HEK293 (cell line): Measurements from ENCODE around the gene UBL7.

Experiments
- IKZF3 ChIP-seq: fragments of 450-650 bp; IDR thresholded peaks from 2 replicates; pipeline ENCODE4 v1.5.0; 2018; ENCODE audit warnings: missing biosample characterization, mild to moderate bottlenecking, missing genetic modification characterization, moderate library complexity
- REPIN1 ChIP-seq: fragments of 450-650 bp; formaldehyde crosslinking; IDR thresholded peaks from 2 replicates; pipeline ENCODE4 v1.5.1; 2017; ENCODE audit warnings: missing biosample characterization, missing genetic modification characterization, low read depth
- WT1 ChIP-seq: fragments of 450-650 bp; formaldehyde crosslinking; IDR thresholded peaks from 2 replicates; pipeline ENCODE4 v1.5.1; 2016; ENCODE audit warnings: missing biosample characterization, missing genetic modification characterization
- ZBTB17 ChIP-seq: fragments of 450-650 bp; formaldehyde crosslinking; IDR thresholded peaks from 2 replicates; pipeline ENCODE4 v1.5.1; 2016; ENCODE audit warnings: missing biosample characterization, missing genetic modification characterization
- ZNF138 ChIP-seq: fragments of 450-650 bp; formaldehyde crosslinking; IDR thresholded peaks from 2 replicates; pipeline ENCODE4 v1.5.1; 2016; ENCODE audit warnings: missing biosample characterization, missing genetic modification characterization, borderline replicate concordance
- ZNF184 ChIP-seq: fragments of 450-650 bp; IDR thresholded peaks from 2 replicates; pipeline ENCODE4 v1.5.1; 2018; ENCODE audit warnings: missing biosample characterization, mild to moderate bottlenecking, missing genetic modification characterization
- ZNF274 ChIP-seq, 2 experiments: fragments of 200-500 bp in 1 of 2; fragments of 450-650 bp in 1 of 2; sonication (Bioruptor generic) in 1 of 2; formaldehyde crosslinking in 1 of 2; IDR thresholded peaks; 2 replicates each; pipeline versions ENCODE4 v1.5.1 to v1.6.1; 2014 to 2016; ENCODE audit warnings: borderline replicate concordance in 1 of 2, inconsistent platforms in 1 of 2, low read length in 1 of 2, missing biosample characterization in 1 of 2, missing genetic modification characterization in 1 of 2
- ZNF366 ChIP-seq: fragments of 450-650 bp; formaldehyde crosslinking; conservative IDR thresholded peaks from 2 replicates; pipeline ENCODE4 v1.5.1; 2016; ENCODE audit warnings: missing biosample characterization, missing genetic modification characterization
- ZNF664 ChIP-seq: fragments of 450-650 bp; formaldehyde crosslinking; IDR thresholded peaks from 2 replicates; pipeline ENCODE4 v1.5.1; 2016; ENCODE audit warnings: missing biosample characterization, missing genetic modification characterization
- ZNF791 ChIP-seq: fragments of 450-650 bp; formaldehyde crosslinking; IDR thresholded peaks from 2 replicates; pipeline ENCODE4 v1.5.1; 2016; ENCODE audit warnings: missing biosample characterization, missing genetic modification characterization
- ZNF830 ChIP-seq: fragments of 450-650 bp; IDR thresholded peaks from 2 replicates; pipeline ENCODE4 v1.5.0; 2018; ENCODE audit warnings: missing biosample characterization, missing genetic modification characterization, low read depth, mild to moderate bottlenecking, moderate library complexity
- TF ChIP-seq, protein P1 (sequence below): fragments of 450-650 bp; formaldehyde crosslinking; IDR thresholded peaks from 2 replicates; pipeline ENCODE4 v1.5.1; 2016; ENCODE audit warnings: missing biosample characterization, missing genetic modification characterization
- TF ChIP-seq, protein P2 (sequence below): fragments of 450-650 bp; formaldehyde crosslinking; IDR thresholded peaks from 2 replicates; pipeline ENCODE4 v1.5.1; 2017; ENCODE audit warnings: missing biosample characterization, mild to moderate bottlenecking, missing genetic modification characterization, moderate library complexity
- TF ChIP-seq, protein P3 (sequence below): fragments of 450-650 bp; formaldehyde crosslinking; IDR thresholded peaks from 2 replicates; pipeline ENCODE4 v1.5.1; 2016; ENCODE audit warnings: missing biosample characterization, missing genetic modification characterization
- TF ChIP-seq, protein P4 (sequence below): fragments of 450-650 bp; formaldehyde crosslinking; IDR thresholded peaks from 2 replicates; pipeline ENCODE4 v1.5.1; 2016; ENCODE audit warnings: missing biosample characterization, missing genetic modification characterization
- TF ChIP-seq, protein P5 (sequence below): fragments of 450-650 bp; formaldehyde crosslinking; IDR thresholded peaks from 2 replicates; pipeline ENCODE4 v1.5.1; 2016; ENCODE audit warnings: missing biosample characterization, missing genetic modification characterization
- TF ChIP-seq, protein P6 (sequence below): fragments of 450-650 bp; formaldehyde crosslinking; conservative IDR thresholded peaks from 2 replicates; pipeline ENCODE4 v1.5.1; 2016; ENCODE audit warnings: low read depth, missing biosample characterization, missing genetic modification characterization
- TF ChIP-seq, protein P7 (sequence below): fragments of 450-650 bp; formaldehyde crosslinking; IDR thresholded peaks from 2 replicates; pipeline ENCODE4; 2016; ENCODE audit warnings: missing biosample characterization, missing genetic modification characterization

The UBL7 gene

DNA sequence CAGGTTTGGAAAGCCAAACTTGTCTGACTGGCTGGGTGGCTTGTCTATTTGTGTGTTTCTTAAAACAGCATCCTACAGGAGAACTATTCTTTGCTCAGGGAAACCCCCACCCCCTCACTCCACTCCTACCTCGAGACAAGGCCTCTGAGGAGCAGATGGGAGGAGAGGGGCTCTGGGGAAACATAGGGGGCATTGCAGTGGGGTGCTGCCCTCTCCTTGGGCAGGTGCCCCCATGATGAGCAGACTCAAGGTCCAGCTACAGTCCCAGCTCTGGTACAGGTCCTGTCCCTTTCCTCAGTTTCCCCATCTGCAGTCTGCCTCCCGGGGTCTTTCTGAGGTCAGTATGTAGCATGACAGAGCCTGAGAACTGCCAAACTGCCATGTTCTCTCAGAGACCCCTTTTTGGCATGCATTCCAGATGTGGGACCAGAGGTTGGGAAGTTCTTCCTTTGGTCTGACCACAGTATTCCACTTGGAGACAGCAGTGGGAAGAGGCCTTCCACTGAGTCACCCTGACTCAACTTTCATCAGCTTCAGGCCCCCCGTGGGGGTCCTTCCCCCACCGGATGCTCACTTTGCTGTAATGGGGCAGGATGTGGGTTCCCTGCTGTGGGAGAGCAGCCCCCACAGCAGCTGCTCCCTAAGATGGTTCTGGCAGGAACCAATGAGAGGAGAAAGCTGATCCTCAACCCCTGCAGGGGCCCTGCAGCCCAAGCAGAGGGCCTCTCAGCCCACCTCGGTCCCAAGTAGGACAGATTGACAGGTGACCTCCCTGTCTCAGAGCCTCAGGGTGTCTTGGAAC, 61.2 kb downstream of the UBL7 start (continued):
- TF ChIP-seq, protein P1, sequence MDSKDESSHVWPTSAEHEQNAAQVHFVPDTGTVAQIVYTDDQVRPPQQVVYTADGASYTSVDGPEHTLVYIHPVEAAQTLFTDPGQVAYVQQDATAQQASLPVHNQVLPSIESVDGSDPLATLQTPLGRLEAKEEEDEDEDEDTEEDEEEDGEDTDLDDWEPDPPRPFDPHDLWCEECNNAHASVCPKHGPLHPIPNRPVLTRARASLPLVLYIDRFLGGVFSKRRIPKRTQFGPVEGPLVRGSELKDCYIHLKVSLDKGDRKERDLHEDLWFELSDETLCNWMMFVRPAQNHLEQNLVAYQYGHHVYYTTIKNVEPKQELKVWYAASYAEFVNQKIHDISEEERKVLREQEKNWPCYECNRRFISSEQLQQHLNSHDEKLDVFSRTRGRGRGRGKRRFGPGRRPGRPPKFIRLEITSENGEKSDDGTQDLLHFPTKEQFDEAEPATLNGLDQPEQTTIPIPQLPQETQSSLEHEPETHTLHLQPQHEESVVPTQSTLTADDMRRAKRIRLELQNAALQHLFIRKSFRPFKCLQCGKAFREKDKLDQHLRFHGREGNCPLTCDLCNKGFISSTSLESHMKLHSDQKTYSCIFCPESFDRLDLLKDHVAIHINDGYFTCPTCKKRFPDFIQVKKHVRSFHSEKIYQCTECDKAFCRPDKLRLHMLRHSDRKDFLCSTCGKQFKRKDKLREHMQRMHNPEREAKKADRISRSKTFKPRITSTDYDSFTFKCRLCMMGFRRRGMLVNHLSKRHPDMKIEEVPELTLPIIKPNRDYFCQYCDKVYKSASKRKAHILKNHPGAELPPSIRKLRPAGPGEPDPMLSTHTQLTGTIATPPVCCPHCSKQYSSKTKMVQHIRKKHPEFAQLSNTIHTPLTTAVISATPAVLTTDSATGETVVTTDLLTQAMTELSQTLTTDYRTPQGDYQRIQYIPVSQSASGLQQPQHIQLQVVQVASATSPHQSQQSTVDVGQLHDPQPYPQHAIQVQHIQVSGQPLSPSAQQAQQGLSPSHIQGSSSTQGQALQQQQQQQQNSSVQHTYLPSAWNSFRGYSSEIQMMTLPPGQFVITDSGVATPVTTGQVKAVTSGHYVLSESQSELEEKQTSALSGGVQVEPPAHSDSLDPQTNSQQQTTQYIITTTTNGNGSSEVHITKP, result no peak
- TF ChIP-seq ZNF366 (no peak), ZNF138 (no peak), ZBTB17 (tag by site-specific recombination) (no peak), WT1 (tag by site-specific recombination) (no peak), ZNF274 (IDR thresholded peaks at IDR 0.05; ENCODE audit: low read length) (no peak), ZNF274 (tag by site-specific recombination; IDR thresholded peaks at IDR 0.05; ENCODE audit: borderline replicate concordance) (no peak), REPIN1 (tag by site-specific recombination) (no peak), ZNF184 (tag by site-specific recombination) (no peak), ZNF791 (tag by site-specific recombination) (no peak), IKZF3 (peak; percentile 24; the same call in 1 of the 2 replicates), ZNF664 (tag by site-specific recombination) (no peak), ZNF830 (tag by site-specific recombination) (no peak)
- TF ChIP-seq, protein P2, sequence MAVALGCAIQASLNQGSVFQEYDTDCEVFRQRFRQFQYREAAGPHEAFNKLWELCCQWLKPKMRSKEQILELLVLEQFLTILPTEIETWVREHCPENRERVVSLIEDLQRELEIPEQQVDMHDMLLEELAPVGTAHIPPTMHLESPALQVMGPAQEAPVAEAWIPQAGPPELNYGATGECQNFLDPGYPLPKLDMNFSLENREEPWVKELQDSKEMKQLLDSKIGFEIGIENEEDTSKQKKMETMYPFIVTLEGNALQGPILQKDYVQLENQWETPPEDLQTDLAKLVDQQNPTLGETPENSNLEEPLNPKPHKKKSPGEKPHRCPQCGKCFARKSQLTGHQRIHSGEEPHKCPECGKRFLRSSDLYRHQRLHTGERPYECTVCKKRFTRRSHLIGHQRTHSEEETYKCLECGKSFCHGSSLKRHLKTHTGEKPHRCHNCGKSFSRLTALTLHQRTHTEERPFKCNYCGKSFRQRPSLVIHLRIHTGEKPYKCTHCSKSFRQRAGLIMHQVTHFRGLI (tag by site-specific recombination), result no peak
- TF ChIP-seq, protein P3, sequence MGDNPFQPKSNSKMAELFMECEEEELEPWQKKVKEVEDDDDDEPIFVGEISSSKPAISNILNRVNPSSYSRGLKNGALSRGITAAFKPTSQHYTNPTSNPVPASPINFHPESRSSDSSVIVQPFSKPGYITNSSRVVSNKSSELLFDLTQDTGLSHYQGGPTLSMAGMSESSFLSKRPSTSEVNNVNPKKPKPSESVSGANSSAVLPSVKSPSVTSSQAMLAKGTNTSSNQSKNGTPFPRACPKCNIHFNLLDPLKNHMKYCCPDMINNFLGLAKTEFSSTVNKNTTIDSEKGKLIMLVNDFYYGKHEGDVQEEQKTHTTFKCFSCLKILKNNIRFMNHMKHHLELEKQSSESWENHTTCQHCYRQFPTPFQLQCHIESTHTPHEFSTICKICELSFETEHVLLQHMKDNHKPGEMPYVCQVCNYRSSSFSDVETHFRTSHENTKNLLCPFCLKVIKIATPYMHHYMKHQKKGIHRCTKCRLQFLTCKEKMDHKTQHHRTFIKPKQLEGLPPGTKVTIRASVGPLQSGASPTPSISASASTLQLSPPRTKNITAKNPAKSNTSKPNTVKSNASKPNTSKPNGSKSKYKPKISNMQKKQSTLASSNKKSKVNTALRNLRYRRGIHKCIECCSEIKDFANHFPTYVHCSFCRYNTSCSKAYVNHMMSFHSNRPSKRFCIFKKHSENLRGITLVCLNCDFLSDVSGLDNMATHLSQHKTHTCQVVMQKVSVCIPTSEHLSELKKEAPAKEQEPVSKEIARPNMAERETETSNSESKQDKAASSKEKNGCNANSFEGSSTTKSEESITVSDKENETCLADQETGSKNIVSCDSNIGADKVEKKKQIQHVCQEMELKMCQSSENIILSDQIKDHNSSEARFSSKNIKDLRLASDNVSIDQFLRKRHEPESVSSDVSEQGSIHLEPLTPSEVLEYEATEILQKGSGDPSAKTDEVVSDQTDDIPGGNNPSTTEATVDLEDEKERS (tag by site-specific recombination), result no peak
- TF ChIP-seq, protein P4, sequence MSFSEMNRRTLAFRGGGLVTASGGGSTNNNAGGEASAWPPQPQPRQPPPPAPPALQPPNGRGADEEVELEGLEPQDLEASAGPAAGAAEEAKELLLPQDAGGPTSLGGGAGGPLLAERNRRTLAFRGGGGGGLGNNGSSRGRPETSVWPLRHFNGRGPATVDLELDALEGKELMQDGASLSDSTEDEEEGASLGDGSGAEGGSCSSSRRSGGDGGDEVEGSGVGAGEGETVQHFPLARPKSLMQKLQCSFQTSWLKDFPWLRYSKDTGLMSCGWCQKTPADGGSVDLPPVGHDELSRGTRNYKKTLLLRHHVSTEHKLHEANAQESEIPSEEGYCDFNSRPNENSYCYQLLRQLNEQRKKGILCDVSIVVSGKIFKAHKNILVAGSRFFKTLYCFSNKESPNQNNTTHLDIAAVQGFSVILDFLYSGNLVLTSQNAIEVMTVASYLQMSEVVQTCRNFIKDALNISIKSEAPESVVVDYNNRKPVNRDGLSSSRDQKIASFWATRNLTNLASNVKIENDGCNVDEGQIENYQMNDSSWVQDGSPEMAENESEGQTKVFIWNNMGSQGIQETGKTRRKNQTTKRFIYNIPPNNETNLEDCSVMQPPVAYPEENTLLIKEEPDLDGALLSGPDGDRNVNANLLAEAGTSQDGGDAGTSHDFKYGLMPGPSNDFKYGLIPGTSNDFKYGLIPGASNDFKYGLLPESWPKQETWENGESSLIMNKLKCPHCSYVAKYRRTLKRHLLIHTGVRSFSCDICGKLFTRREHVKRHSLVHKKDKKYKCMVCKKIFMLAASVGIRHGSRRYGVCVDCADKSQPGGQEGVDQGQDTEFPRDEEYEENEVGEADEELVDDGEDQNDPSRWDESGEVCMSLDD (tag by site-specific recombination), result no peak
- TF ChIP-seq, protein P5, sequence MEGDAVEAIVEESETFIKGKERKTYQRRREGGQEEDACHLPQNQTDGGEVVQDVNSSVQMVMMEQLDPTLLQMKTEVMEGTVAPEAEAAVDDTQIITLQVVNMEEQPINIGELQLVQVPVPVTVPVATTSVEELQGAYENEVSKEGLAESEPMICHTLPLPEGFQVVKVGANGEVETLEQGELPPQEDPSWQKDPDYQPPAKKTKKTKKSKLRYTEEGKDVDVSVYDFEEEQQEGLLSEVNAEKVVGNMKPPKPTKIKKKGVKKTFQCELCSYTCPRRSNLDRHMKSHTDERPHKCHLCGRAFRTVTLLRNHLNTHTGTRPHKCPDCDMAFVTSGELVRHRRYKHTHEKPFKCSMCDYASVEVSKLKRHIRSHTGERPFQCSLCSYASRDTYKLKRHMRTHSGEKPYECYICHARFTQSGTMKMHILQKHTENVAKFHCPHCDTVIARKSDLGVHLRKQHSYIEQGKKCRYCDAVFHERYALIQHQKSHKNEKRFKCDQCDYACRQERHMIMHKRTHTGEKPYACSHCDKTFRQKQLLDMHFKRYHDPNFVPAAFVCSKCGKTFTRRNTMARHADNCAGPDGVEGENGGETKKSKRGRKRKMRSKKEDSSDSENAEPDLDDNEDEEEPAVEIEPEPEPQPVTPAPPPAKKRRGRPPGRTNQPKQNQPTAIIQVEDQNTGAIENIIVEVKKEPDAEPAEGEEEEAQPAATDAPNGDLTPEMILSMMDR (tag by site-specific recombination), result no peak
- TF ChIP-seq, protein P6, sequence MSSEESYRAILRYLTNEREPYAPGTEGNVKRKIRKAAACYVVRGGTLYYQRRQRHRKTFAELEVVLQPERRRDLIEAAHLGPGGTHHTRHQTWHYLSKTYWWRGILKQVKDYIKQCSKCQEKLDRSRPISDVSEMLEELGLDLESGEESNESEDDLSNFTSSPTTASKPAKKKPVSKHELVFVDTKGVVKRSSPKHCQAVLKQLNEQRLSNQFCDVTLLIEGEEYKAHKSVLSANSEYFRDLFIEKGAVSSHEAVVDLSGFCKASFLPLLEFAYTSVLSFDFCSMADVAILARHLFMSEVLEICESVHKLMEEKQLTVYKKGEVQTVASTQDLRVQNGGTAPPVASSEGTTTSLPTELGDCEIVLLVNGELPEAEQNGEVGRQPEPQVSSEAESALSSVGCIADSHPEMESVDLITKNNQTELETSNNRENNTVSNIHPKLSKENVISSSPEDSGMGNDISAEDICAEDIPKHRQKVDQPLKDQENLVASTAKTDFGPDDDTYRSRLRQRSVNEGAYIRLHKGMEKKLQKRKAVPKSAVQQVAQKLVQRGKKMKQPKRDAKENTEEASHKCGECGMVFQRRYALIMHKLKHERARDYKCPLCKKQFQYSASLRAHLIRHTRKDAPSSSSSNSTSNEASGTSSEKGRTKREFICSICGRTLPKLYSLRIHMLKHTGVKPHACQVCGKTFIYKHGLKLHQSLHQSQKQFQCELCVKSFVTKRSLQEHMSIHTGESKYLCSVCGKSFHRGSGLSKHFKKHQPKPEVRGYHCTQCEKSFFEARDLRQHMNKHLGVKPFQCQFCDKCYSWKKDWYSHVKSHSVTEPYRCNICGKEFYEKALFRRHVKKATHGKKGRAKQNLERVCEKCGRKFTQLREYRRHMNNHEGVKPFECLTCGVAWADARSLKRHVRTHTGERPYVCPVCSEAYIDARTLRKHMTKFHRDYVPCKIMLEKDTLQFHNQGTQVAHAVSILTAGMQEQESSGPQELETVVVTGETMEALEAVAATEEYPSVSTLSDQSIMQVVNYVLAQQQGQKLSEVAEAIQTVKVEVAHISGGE (tag by site-specific recombination), result no peak
- TF ChIP-seq, protein P7, sequence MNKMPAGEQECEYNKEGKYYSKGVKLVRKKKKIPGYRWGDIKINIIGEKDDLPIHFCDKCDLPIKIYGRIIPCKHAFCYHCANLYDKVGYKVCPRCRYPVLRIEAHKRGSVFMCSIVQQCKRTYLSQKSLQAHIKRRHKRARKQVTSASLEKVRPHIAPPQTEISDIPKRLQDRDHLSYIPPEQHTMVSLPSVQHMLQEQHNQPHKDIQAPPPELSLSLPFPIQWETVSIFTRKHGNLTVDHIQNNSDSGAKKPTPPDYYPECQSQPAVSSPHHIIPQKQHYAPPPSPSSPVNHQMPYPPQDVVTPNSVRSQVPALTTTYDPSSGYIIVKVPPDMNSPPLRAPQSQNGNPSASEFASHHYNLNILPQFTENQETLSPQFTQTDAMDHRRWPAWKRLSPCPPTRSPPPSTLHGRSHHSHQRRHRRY (tag by site-specific recombination), result no peak
